A549 treated with CpdA at 1 μM for 4 hours (cell line): ENCODE measurements around the gene ZNF169. TPM values are rescaled to one million over a fixed set of nuclear protein-coding genes. Genes with fewer than 3 reads are reported as not detected.

Experiments
- total RNA-seq: library from RNA; stranded (reverse); fragments of 200-300 nt; extraction: Qiagen RNA extraction; gene quantifications from 5 replicates; pipeline ENCODE4 v1.2.3, GENCODE V29; 2022; ENCODE audit warnings: low read depth

The ZNF169 gene
- total RNA-seq, result 1.6 to 2.2 TPM (median 2.0 TPM) in 5 replicates

GRCh38 chr9:94259077-94259862 lies at the start of gene ZNF169:
Gene ZNF169 (plus strand): TSS chr9:94259298. CDS start chr9:94278813, 19,515 bp downstream.

GRCh38 chr9:94328544-94328943 lies 69.4 kb downstream of the ZNF169 start, which contains the start of gene NUTM2F:
Gene NUTM2F (minus strand): TSS chr9:94328644. CDS start chr9:94328623, 21 bp downstream.

Other genes with a start within 250 kb of the ZNF169 start
- 3.3 to 4.3 TPM (median 4.2 TPM) in 5 replicates for gene PTPDC1, start 174.8 kb upstream of the ZNF169 start, total RNA-seq
- gene NUTM2F, start 69.3 kb downstream of the ZNF169 start, total RNA-seq, result not detected in 5 replicates